H1 (cell line): ENCODE data around the gene CYP39A1. TPM values are rescaled to one million over a fixed set of nuclear protein-coding genes. Genes with fewer than 3 reads are reported as not detected.

Experiments used
- CHD7 ChIP-seq: fragments of 300-600 bp; sonication (generic); IDR thresholded peaks from 2 replicates; pipeline ENCODE4 v1.7.1; 2012; ENCODE audit warnings: low read length, moderate library complexity, mild to moderate bottlenecking, inconsistent platforms; ENCODE audit not compliant: insufficient replicate concordance
- E2F6 ChIP-seq: IDR thresholded peaks from 2 replicates; pipeline ENCODE4 v1.6.1; 2012; ENCODE audit warnings: inconsistent platforms
- SP4 ChIP-seq: IDR thresholded peaks from 2 replicates; pipeline ENCODE4 v1.6.1; 2012; ENCODE audit warnings: low read length, inconsistent platforms
- SRF ChIP-seq: IDR thresholded peaks from 2 replicates; pipeline ENCODE4 v1.6.1; 2011; ENCODE audit warnings: mild to moderate bottlenecking, low read depth, low read length, moderate library complexity
- TBP ChIP-seq: IDR thresholded peaks from 2 replicates; pipeline ENCODE4 v1.6.1; 2011; ENCODE audit warnings: low read depth, low read length, improper control_type of control experiment
- polyA plus RNA-seq, 7 experiments: library from polyadenylated mRNA; depleted of rRNA in 3 of 7; stranded (reverse) in 5 of 7; unstranded in 2 of 7; fragments of >200 nt in 5 of 7; fragments of 200-250 nt in 2 of 7; gene quantifications; 1 replicate in 5 of 7; 2 replicates in 1 of 7; 4 replicates in 1 of 7; pipeline versions ENCODE4 v1.2.1 to v1.2.3, GENCODE V29; 2011 to 2013; ENCODE audit warnings: missing spikeins in 2 of 7, mixed read lengths in 2 of 7
- total RNA-seq: library from RNA; stranded (reverse); fragmentation: NEBNext Ultra II Directional; extraction: Animal tissue kit (Norgen Biotek cat#: 25700); gene quantifications from 2 replicates; pipeline ENCODE4 v1.2.1, GENCODE V29; 2021

CYP39A1 gene
- total and polyA plus RNA-seq, 2 of the 8 experiments (the other 6 are each of a cell fraction or from before 2014, with no cell fraction given): 0.71 to 2.4 TPM

GRCh38 chr6:46667377-46667776 lies 14.8 kb upstream of the CYP39A1 start (continued):
- TF ChIP-seq E2F6 (no peak), TBP (no peak), CHD7 (no peak), SP4 (no peak), SRF (no peak)
